ENCODE measurements around the gene FNBP1. TPM values are rescaled to one million over a fixed set of nuclear protein-coding genes. Genes with fewer than 3 reads are reported as not detected.
A peak's percentile ranks its signal among the peaks of the same experiment; 100 is the strongest.

Gene FNBP1
- total and polyA plus RNA-seq, 2 of the 13 experiments (the other 11 are each of a cell fraction or from before 2014, with no cell fraction given): 5.4 to 19.5 TPM

DNA sequence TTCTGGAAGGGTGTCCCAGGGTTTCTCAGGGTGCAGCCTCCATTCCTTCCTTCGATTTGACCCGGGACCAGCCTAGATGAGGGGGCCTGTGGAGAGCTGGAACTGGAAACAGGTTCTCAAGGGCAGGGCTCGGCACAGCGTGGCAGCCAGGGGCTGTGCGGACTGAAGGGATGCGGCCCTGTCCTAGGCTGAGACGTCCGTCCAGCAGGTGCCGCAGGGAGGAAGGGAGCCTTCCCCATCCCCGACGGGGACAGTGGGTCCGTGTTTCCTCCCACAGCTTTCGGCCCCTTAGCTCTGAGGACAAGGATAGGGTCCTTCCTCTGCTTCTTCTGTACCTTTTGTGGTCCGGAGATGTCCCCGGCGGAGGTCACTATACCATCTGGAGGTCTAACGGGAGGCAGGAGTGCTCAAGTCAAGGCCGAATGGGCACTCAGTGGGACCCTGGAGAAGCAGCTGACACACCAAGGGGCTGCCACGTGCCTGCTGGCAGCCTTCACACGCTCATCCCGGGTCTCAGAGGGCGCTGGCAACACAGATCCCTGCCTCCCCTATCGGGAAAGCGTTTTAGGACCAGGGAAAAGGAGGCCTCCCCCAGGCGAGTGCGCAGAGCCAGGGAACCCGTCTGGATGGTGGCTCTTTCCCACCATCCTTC lies 157.8 kb downstream of the FNBP1 start (continued):
- TF ChIP-seq NONO (IDR thresholded peaks at IDR 0.05): no peak
- peak; percentile 36; the same call in 1 of the 2 replicates for TF ChIP-seq NONO (CRISPR knock-in tag; conservative IDR thresholded peaks at IDR 0.05)
- no peak for TF ChIP-seq KDM1A (CRISPR knock-in tag; IDR thresholded peaks at IDR 0.05)
- TF ChIP-seq ZNF724P (CRISPR knock-in tag; IDR thresholded peaks at IDR 0.05; ENCODE audit: borderline replicate concordance): no peak
- no peak for TF ChIP-seq ZNF121 (CRISPR knock-in tag; IDR thresholded peaks at IDR 0.05)
- no peak for TF ChIP-seq ZNF546 (CRISPR knock-in tag; conservative IDR thresholded peaks at IDR 0.05)
- no peak for TF ChIP-seq ZNF337 (CRISPR knock-in tag; IDR thresholded peaks at IDR 0.05; ENCODE audit: borderline replicate concordance, low read depth)
- TF ChIP-seq, protein P1, sequence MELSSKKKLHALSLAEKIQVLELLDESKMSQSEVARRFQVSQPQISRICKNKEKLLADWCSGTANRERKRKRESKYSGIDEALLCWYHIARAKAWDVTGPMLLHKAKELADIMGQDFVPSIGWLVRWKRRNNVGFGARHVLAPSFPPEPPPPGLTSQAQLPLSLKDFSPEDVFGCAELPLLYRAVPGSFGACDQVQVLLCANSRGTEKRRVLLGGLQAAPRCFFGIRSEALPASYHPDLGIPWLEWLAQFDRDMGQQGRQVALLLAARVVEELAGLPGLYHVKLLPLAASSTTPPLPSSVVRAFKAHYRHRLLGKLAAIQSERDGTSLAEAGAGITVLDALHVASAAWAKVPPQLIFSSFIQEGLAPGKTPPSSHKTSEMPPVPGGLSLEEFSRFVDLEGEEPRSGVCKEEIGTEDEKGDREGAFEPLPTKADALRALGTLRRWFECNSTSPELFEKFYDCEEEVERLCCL (CRISPR knock-in tag; IDR thresholded peaks at IDR 0.05; ENCODE audit: borderline replicate concordance): no peak
- no peak for TF ChIP-seq ZNF616 (CRISPR knock-in tag; IDR thresholded peaks at IDR 0.05; ENCODE audit: low read depth)
- TF ChIP-seq ZNF720 (CRISPR knock-in tag; IDR thresholded peaks at IDR 0.05): no peak
- no peak for TF ChIP-seq IKZF1 (IDR thresholded peaks at IDR 0.05)
- no peak for TF ChIP-seq ZNF496 (CRISPR knock-in tag; IDR thresholded peaks at IDR 0.05; ENCODE audit: insufficient replicate concordance)
- peak; percentile 72; the same call in 1 of the 2 replicates for TF ChIP-seq BRD4 (CRISPR knock-in tag; IDR thresholded peaks at IDR 0.05)
- TF ChIP-seq ZSCAN29 (CRISPR knock-in tag; conservative IDR thresholded peaks at IDR 0.05): no peak
- TF ChIP-seq MAFF (IDR thresholded peaks at IDR 0.05; ENCODE audit: low read depth, low read length): no peak
- no peak for TF ChIP-seq DPF2 (CRISPR knock-in tag; IDR thresholded peaks at IDR 0.05; ENCODE audit: borderline replicate concordance, low read depth)
- TF ChIP-seq DMAP1 (CRISPR knock-in tag; IDR thresholded peaks at IDR 0.05): peak; percentile 14; the same call in 1 of the 2 replicates
- no peak for TF ChIP-seq TAF15 (IDR thresholded peaks at IDR 0.05; ENCODE audit: low read depth, low read length, poor library complexity, severe bottlenecking)
- no peak for TF ChIP-seq MBNL3 (CRISPR knock-in tag; conservative IDR thresholded peaks at IDR 0.05)
- TF ChIP-seq SMARCC2 (IDR thresholded peaks at IDR 0.05): no peak
- TF ChIP-seq DMTF1 (CRISPR knock-in tag; IDR thresholded peaks at IDR 0.05): no peak
- TF ChIP-seq, protein P2, sequence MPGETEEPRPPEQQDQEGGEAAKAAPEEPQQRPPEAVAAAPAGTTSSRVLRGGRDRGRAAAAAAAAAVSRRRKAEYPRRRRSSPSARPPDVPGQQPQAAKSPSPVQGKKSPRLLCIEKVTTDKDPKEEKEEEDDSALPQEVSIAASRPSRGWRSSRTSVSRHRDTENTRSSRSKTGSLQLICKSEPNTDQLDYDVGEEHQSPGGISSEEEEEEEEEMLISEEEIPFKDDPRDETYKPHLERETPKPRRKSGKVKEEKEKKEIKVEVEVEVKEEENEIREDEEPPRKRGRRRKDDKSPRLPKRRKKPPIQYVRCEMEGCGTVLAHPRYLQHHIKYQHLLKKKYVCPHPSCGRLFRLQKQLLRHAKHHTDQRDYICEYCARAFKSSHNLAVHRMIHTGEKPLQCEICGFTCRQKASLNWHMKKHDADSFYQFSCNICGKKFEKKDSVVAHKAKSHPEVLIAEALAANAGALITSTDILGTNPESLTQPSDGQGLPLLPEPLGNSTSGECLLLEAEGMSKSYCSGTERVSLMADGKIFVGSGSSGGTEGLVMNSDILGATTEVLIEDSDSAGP (CRISPR knock-in tag; IDR thresholded peaks at IDR 0.05; ENCODE audit: borderline replicate concordance): peak; percentile 57
